GM23338 (cell line): ENCODE measurements around the gene TOMM7. TPM values are rescaled to one million over a fixed set of nuclear protein-coding genes. Genes with fewer than 3 reads are reported as not detected.

Experiments used
- ATAC-seq: fragments of 200-7000 bp; cut with Tn5 transposase; 3 replicates; pipeline ENCODE4 v1.9.1; 2020
- DNase-seq: peaks from one replicate; pipeline ENCODE4 v3.0.0-alpha.2; 2015; ENCODE audit warnings: low spot score
- H2AFZ ChIP-seq: fragments of 200-600 bp; sonication (generic); 2 replicates; pipeline ENCODE4 v1.8.0; 2016; ENCODE audit warnings: antibody characterized with exemption, mild to moderate bottlenecking, moderate library complexity
- H3F3A ChIP-seq: fragments of 200-600 bp; sonication (generic); replicated peaks from 2 replicates; pipeline ENCODE4 v1.8.0; 2017; ENCODE audit warnings: antibody characterized with exemption, mixed run types, low read depth
- H3K27ac ChIP-seq: fragments of 200-600 bp; sonication (generic); 2 replicates; pipeline ENCODE4 v1.6.1; 2016; ENCODE audit warnings: low read depth
- H3K27me3 ChIP-seq: fragments of 200-600 bp; sonication (generic); 2 replicates; pipeline ENCODE4 v1.8.0; 2016; ENCODE audit warnings: mild to moderate bottlenecking, mixed run types, moderate library complexity; ENCODE audit not compliant: insufficient read depth
- H3K36me3 ChIP-seq: fragments of 200-600 bp; sonication (generic); 2 replicates; pipeline ENCODE4 v1.8.0; 2016; ENCODE audit warnings: mild to moderate bottlenecking; ENCODE audit not compliant: insufficient read depth
- H3K4me1 ChIP-seq: fragments of 200-600 bp; sonication (generic); 2 replicates; pipeline ENCODE4 v1.8.0; 2016; ENCODE audit warnings: mild to moderate bottlenecking, moderate library complexity; ENCODE audit not compliant: insufficient read depth
- H3K4me2 ChIP-seq: fragments of 200-600 bp; sonication (generic); 2 replicates; pipeline ENCODE4 v1.7.1; 2017; ENCODE audit warnings: mixed run types
- H3K4me3 ChIP-seq: fragments of 200-600 bp; sonication (generic); 2 replicates; pipeline ENCODE4 v1.6.1; 2016; ENCODE audit warnings: mixed run types
- H3K79me2 ChIP-seq: fragments of 200-600 bp; sonication (generic); replicated peaks from 2 replicates; pipeline ENCODE4 v1.8.0; 2017; ENCODE audit warnings: mild to moderate bottlenecking; ENCODE audit not compliant: insufficient read depth
- H3K9me2 ChIP-seq: fragments of 200-600 bp; sonication (generic); 2 replicates; pipeline ENCODE4 v1.8.0; 2017; ENCODE audit not compliant: insufficient read depth
- H4K20me1 ChIP-seq: fragments of 200-600 bp; sonication (generic); replicated peaks from 2 replicates; pipeline ENCODE4 v1.8.0; 2017; ENCODE audit warnings: mild to moderate bottlenecking; ENCODE audit not compliant: insufficient read depth
- H3K27ac Mint-ChIP-seq: 2 replicates; pipeline ENCODE4 v1.8.0; 2020; ENCODE audit warnings: inconsistent platforms, mild to moderate bottlenecking, moderate library complexity, mixed read lengths
- H3K27me3 Mint-ChIP-seq: 3 replicates; pipeline ENCODE4 v1.8.0; 2022; ENCODE audit warnings: low read depth, mild to moderate bottlenecking, moderate library complexity, mixed read lengths, inconsistent platforms; ENCODE audit not compliant: insufficient read depth, poor library complexity
- H3K36me3 Mint-ChIP-seq: 3 replicates; pipeline ENCODE4 v1.8.0; 2021; ENCODE audit warnings: low read depth, mild to moderate bottlenecking, inconsistent platforms, moderate library complexity, mixed read lengths
- H3K4me1 Mint-ChIP-seq: 3 replicates; pipeline ENCODE4 v1.8.0; 2020; ENCODE audit warnings: mild to moderate bottlenecking, inconsistent platforms, mixed read lengths
- H3K4me3 Mint-ChIP-seq: 3 replicates; pipeline ENCODE4 v1.8.0; 2021; ENCODE audit warnings: moderate library complexity, mild to moderate bottlenecking, inconsistent platforms, mixed read lengths
- H3K9me3 Mint-ChIP-seq: 3 replicates; pipeline ENCODE4 v1.8.0; 2020; ENCODE audit warnings: moderate library complexity, mild to moderate bottlenecking, inconsistent platforms, mixed read lengths
- CREB1 ChIP-seq: fragments of 250-450 bp; sonication (Bioruptor Pico); IDR thresholded peaks from 2 replicates; pipeline ENCODE4 v1.5.0; 2020; ENCODE audit warnings: low read depth, mild to moderate bottlenecking, moderate library complexity
- EZH2phosphoT487 ChIP-seq: fragments of 200-600 bp; sonication (generic); IDR thresholded peaks from one replicate; pipeline ENCODE4 v1.8.1; 2018; ENCODE audit warnings: antibody characterized with exemption; ENCODE audit not compliant: unreplicated experiment
- JUNB ChIP-seq: IDR thresholded peaks from one replicate; pipeline ENCODE4 v1.6.1; 2016; ENCODE audit warnings: antibody characterized with exemption; ENCODE audit not compliant: unreplicated experiment
- NANOG ChIP-seq: IDR thresholded peaks from 2 replicates; pipeline ENCODE4 v1.6.1; 2016; ENCODE audit warnings: antibody characterized with exemption, borderline replicate concordance
- POLR2AphosphoS5 ChIP-seq: IDR thresholded peaks from 2 replicates; pipeline ENCODE4 v1.6.1; 2016; ENCODE audit warnings: antibody characterized with exemption, low read depth
- STAT1 ChIP-seq: IDR thresholded peaks from one replicate; pipeline ENCODE4 v1.6.1; 2016; ENCODE audit warnings: antibody characterized with exemption; ENCODE audit not compliant: unreplicated experiment
- ZNF114 ChIP-seq: fragments of 250-450 bp; sonication (Bioruptor Pico); IDR thresholded peaks from 2 replicates; pipeline ENCODE4 v1.5.0; 2020; ENCODE audit warnings: mild to moderate bottlenecking, moderate library complexity
- ZNF331 ChIP-seq: fragments of 250-450 bp; sonication (Bioruptor Pico); IDR thresholded peaks from 2 replicates; pipeline ENCODE4 v1.5.0; 2020; ENCODE audit warnings: low read depth, mild to moderate bottlenecking, moderate library complexity
- polyA plus RNA-seq: library from polyadenylated mRNA; unstranded; fragments of >200 nt; fragmentation: Nextera tagmentation; extraction: Ambion mirVana; gene quantifications from 2 replicates; pipeline ENCODE4 v1.2.1, GENCODE V29; 2016
- total RNA-seq: library from RNA; depleted of rRNA; stranded (reverse); fragments of >200 nt; shearing (Covaris generic); gene quantifications from 2 replicates; pipeline ENCODE4 v1.2.3, GENCODE V29; 2014
- TF ChIP-seq, protein P1 (sequence below): IDR thresholded peaks from 2 replicates; pipeline ENCODE4 v1.6.1; 2016; ENCODE audit warnings: antibody characterized with exemption
- TF ChIP-seq, protein P2 (sequence below): fragments of 250-450 bp; sonication (Bioruptor Pico); IDR thresholded peaks from 2 replicates; pipeline ENCODE4 v1.5.0; 2020; ENCODE audit warnings: mild to moderate bottlenecking, moderate library complexity

Gene TOMM7
- total and polyA plus RNA-seq, 2 experiments from 2014 or later, result 164 to 920 TPM

DNA sequence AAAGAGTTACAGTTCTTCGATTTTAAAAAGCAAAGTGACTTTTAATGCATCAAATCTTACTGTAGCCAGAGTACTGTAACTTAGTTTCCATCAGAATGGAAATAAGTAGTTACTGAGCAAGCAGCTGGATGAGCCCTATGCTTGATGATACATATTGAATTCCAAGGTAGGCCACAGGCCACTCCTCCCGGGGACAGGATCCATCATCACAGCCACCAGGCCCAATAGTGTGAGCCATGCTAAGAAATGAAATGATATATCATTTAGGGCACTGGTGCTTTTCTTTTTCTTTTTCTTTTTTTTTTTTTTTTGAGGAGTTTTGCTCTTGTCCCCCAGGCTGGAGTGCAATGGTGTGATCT is 42.9 kb upstream of the TOMM7 start:
- Histone ChIP-seq H3K4me1 (peaks cover 7% of the 10 kb centered on the region), H3K27me3 (no peaks in the 10 kb centered on the region), H3K36me3 (peaks cover 8% of the 10 kb centered on the region; the same call in 1 of the 2 replicates), H3K79me2 (no peaks in the 10 kb centered on the region), H3K4me3 (no peak overlapping the region), H4K20me1 (no peaks in the 10 kb centered on the region), H3F3A (peaks cover 17% of the 10 kb centered on the region), H3K9me2 (peaks cover 7% of the 10 kb centered on the region; the same call in 1 of the 2 replicates), H3K4me2 (no peak overlapping the region), H3K27ac (peak overlapping the region; percentile 82), H2AFZ (no peak overlapping the region)
- no peak for DNase-seq
- no peak for TF ChIP-seq CREB1 (CRISPR knock-in tag)
- TF ChIP-seq EZH2phosphoT487, result no peak
- TF ChIP-seq NANOG, result no peak
- TF ChIP-seq STAT1, result no peak
- no peak for TF ChIP-seq JUNB
- TF ChIP-seq, protein P1, sequence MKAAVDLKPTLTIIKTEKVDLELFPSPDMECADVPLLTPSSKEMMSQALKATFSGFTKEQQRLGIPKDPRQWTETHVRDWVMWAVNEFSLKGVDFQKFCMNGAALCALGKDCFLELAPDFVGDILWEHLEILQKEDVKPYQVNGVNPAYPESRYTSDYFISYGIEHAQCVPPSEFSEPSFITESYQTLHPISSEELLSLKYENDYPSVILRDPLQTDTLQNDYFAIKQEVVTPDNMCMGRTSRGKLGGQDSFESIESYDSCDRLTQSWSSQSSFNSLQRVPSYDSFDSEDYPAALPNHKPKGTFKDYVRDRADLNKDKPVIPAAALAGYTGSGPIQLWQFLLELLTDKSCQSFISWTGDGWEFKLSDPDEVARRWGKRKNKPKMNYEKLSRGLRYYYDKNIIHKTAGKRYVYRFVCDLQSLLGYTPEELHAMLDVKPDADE, result no peak
- TF ChIP-seq ZNF114 (CRISPR knock-in tag), result no peak
- TF ChIP-seq POLR2AphosphoS5, result no peak
- H3K27me3 Mint-ChIP-seq, result peaks cover 12% of the 10 kb centered on the region
- no peak for ATAC-seq
- H3K36me3 Mint-ChIP-seq, result peaks cover 43% of the 10 kb centered on the region
- peaks cover 16% of the 10 kb centered on the region for H3K4me1 Mint-ChIP-seq
- H3K27ac Mint-ChIP-seq, result no peak overlapping the region; the same call in 1 of the 2 replicates
- no peak overlapping the region for H3K4me3 Mint-ChIP-seq
- H3K9me3 Mint-ChIP-seq, result no peaks in the 10 kb centered on the region; the same call in 2 of the 3 replicates

DNA sequence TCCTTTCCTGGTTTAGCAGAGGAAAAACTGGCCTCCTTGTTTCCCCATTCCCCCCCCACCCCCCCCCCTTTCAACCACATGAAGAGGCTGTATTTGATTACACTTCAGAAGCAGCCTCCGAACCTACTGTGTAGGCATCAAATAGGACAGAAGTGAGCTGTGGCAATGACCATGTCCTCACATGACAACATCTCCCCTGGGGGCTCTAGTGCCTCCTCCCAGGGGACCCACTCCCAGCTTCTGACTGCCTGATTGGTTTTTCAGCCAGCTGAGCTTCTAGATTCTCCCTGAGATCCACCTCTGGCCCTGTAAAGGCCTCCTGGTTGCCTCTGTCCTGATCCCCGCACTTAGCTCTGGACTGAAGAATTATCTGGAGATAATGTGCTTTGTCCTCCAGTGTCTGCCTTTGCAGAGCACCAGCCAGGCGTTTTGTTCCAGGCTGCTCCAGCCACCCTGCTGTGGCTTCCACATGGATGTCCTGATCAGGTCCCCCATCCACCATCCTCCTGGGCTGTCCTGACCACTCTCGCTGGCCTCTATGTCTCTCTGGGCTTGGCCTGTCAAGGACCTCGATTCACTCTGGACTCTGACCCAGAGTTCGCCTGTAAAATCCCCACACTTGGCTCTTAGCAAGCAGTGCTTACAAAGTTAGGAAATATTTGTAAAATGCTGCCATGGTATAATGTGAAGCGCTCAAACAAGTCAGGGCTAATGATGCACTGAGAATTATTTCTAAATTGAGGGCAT is 42.4 kb upstream of the TOMM7 start:
- TF ChIP-seq STAT1 (no peak), POLR2AphosphoS5 (no peak), ZNF331 (CRISPR knock-in tag) (no peak), ZNF114 (CRISPR knock-in tag) (no peak), JUNB (no peak), CREB1 (CRISPR knock-in tag) (no peak)
- TF ChIP-seq, protein P2, sequence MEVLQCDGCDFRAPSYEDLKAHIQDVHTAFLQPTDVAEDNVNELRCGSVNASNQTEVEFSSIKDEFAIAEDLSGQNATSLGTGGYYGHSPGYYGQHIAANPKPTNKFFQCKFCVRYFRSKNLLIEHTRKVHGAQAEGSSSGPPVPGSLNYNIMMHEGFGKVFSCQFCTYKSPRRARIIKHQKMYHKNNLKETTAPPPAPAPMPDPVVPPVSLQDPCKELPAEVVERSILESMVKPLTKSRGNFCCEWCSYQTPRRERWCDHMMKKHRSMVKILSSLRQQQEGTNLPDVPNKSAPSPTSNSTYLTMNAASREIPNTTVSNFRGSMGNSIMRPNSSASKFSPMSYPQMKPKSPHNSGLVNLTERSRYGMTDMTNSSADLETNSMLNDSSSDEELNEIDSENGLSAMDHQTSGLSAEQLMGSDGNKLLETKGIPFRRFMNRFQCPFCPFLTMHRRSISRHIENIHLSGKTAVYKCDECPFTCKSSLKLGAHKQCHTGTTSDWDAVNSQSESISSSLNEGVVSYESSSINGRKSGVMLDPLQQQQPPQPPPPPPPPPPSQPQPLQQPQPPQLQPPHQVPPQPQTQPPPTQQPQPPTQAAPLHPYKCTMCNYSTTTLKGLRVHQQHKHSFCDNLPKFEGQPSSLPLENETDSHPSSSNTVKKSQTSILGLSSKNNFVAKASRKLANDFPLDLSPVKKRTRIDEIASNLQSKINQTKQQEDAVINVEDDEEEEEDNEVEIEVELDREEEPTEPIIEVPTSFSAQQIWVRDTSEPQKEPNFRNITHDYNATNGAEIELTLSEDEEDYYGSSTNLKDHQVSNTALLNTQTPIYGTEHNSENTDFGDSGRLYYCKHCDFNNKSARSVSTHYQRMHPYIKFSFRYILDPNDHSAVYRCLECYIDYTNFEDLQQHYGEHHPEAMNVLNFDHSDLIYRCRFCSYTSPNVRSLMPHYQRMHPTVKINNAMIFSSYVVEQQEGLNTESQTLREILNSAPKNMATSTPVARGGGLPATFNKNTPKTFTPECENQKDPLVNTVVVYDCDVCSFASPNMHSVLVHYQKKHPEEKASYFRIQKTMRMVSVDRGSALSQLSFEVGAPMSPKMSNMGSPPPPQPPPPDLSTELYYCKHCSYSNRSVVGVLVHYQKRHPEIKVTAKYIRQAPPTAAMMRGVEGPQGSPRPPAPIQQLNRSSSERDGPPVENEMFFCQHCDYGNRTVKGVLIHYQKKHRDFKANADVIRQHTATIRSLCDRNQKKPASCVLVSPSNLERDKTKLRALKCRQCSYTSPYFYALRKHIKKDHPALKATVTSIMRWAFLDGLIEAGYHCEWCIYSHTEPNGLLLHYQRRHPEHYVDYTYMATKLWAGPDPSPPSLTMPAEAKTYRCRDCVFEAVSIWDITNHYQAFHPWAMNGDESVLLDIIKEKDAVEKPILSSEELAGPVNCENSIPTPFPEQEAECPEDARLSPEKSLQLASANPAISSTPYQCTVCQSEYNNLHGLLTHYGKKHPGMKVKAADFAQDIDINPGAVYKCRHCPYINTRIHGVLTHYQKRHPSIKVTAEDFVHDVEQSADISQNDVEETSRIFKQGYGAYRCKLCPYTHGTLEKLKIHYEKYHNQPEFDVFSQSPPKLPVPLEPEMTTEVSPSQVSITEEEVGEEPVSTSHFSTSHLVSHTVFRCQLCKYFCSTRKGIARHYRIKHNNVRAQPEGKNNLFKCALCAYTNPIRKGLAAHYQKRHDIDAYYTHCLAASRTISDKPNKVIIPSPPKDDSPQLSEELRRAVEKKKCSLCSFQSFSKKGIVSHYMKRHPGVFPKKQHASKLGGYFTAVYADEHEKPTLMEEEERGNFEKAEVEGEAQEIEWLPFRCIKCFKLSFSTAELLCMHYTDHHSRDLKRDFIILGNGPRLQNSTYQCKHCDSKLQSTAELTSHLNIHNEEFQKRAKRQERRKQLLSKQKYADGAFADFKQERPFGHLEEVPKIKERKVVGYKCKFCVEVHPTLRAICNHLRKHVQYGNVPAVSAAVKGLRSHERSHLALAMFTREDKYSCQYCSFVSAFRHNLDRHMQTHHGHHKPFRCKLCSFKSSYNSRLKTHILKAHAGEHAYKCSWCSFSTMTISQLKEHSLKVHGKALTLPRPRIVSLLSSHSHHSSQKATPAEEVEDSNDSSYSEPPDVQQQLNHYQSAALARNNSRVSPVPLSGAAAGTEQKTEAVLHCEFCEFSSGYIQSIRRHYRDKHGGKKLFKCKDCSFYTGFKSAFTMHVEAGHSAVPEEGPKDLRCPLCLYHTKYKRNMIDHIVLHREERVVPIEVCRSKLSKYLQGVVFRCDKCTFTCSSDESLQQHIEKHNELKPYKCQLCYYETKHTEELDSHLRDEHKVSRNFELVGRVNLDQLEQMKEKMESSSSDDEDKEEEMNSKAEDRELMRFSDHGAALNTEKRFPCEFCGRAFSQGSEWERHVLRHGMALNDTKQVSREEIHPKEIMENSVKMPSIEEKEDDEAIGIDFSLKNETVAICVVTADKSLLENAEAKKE (CRISPR knock-in tag), result no peak
- Mint-ChIP-seq H3K36me3 (peaks cover 46% of the 10 kb centered on the region), H3K4me1 (peaks cover 21% of the 10 kb centered on the region), H3K4me3 (no peak overlapping the region), H3K9me3 (no peaks in the 10 kb centered on the region; the same call in 2 of the 3 replicates), H3K27ac (peak overlapping the region; percentile 17), H3K27me3 (peaks cover 10% of the 10 kb centered on the region)
- Histone ChIP-seq H3K4me2 (no peak overlapping the region), H3K27ac (peak overlapping the region; percentile 82), H3F3A (peaks cover 21% of the 10 kb centered on the region), H3K27me3 (no peaks in the 10 kb centered on the region), H3K4me1 (peaks cover 7% of the 10 kb centered on the region), H4K20me1 (no peaks in the 10 kb centered on the region), H3K79me2 (no peaks in the 10 kb centered on the region), H2AFZ (no peak overlapping the region), H3K4me3 (no peak overlapping the region), H3K9me2 (peaks cover 4% of the 10 kb centered on the region; the same call in 1 of the 2 replicates), H3K36me3 (peaks cover 8% of the 10 kb centered on the region; the same call in 1 of the 2 replicates)
- DNase-seq, result no peak
- peak; percentile 25; the same call in 2 of the 3 replicates for ATAC-seq
